ENCODE results near the gene HERPUD2. TPM values are rescaled to one million over a fixed set of nuclear protein-coding genes. Genes with fewer than 3 reads are reported as not detected.

HERPUD2 gene, protein sequence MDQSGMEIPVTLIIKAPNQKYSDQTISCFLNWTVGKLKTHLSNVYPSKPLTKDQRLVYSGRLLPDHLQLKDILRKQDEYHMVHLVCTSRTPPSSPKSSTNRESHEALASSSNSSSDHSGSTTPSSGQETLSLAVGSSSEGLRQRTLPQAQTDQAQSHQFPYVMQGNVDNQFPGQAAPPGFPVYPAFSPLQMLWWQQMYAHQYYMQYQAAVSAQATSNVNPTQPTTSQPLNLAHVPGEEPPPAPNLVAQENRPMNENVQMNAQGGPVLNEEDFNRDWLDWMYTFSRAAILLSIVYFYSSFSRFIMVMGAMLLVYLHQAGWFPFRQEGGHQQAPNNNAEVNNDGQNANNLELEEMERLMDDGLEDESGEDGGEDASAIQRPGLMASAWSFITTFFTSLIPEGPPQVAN
- 19.3 and 21.2 TPM in 2 replicates for total RNA-seq

DNA sequence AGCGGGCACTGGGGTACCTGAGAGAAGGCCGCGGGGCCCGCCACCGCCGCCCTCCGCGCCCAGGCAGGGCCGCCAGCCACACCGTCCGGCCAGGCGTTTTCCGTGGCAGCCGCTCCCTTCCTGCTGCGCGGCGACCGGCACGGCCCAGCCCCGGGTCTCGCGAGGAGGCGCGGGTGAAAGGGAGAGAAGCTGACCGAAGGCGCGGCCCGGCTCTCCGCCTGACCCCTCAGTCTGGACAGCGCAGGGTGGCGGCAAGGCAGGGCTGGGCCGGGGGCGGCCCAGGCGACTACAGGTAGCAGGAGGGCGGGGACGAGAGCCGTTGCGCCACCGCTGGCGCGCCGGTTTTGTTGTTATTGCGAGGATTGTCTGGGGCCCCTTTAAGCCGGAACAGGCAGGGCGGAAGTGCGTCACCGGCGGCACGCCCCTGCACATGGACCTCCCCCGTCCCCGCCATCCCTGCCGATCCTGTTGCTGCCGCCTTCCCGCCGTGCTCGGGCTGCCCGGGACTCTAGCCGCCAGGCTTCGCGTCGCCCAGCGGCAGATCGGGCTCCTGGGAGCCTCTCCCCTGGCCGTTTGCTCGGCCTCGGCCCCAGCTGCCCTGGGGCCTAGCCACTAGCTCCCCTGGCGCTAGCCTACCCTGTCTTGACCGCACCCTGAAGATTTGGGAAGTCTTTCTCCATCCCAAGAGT, at the start of gene HERPUD2:
HERPUD2 (minus strand) TSS at position 352 of the 689 bp plus-strand sequence. CDS start 805 bp downstream, outside the sequence.

Other genes starting within 250 kb of the HERPUD2 start
- 165 and 205 TPM in 2 replicates for gene SEPTIN7, start 105.9 kb upstream of the HERPUD2 start, total RNA-seq

Data from endothelial cell of coronary artery (primary cell).